Effector memory CD4-positive, alpha-beta T cell (primary cell): ENCODE measurements around the gene NKG7.

ENCODE experiments used
- DNase-seq, 3 donors: peaks; one replicate each; pipeline ENCODE4 v3.0.0-alpha.2; 2020
- H3K27ac ChIP-seq: 2 replicates; pipeline ENCODE4 v1.7.0; 2013; ENCODE audit warnings: mild to moderate bottlenecking, low read length, moderate library complexity; ENCODE audit not compliant: insufficient read depth, poor library complexity, severe bottlenecking
- H3K27me3 ChIP-seq: replicated peaks from 2 replicates; pipeline ENCODE4 v1.7.0; 2013; ENCODE audit warnings: mild to moderate bottlenecking, low read length; ENCODE audit not compliant: insufficient read depth, control insufficient read depth, poor library complexity, severe bottlenecking
- H3K36me3 ChIP-seq: 2 replicates; pipeline ENCODE4 v1.7.0; 2013; ENCODE audit warnings: mild to moderate bottlenecking, low read length, moderate library complexity; ENCODE audit not compliant: control insufficient read depth, insufficient read depth
- H3K4me1 ChIP-seq: 2 replicates; pipeline ENCODE4 v1.7.0; 2013; ENCODE audit warnings: low read length, mild to moderate bottlenecking; ENCODE audit not compliant: control insufficient read depth, insufficient read depth, poor library complexity, severe bottlenecking
- H3K4me3 ChIP-seq: 2 replicates; pipeline ENCODE4 v1.7.0; 2013; ENCODE audit warnings: low read length, low read depth, mild to moderate bottlenecking; ENCODE audit not compliant: insufficient read depth, poor library complexity, severe bottlenecking
- H3K9me3 ChIP-seq: 2 replicates; pipeline ENCODE4 v1.7.0; 2013; ENCODE audit warnings: mild to moderate bottlenecking, low read length, moderate library complexity; ENCODE audit not compliant: control insufficient read depth

NKG7 gene

GRCh38 chr19:51326216-51327065, 46.0 kb downstream of the NKG7 start:
- no peak for DNase-seq
- Histone ChIP-seq H3K27me3 (peaks cover 32% of the 10 kb centered on the region), H3K27ac (no peak overlapping the region), H3K4me3 (no peak overlapping the region), H3K4me1 (peaks cover 5% of the 10 kb centered on the region), H3K9me3 (no peaks in the 10 kb centered on the region), H3K36me3 (no peaks in the 10 kb centered on the region)

- no peaks in the 10 kb centered on the region for H3K36me3 ChIP-seq
- DNase-seq, result no peak
- H3K9me3 ChIP-seq, result no peaks in the 10 kb centered on the region
- H3K4me1 ChIP-seq, result peaks cover 5% of the 10 kb centered on the region
- H3K4me3 ChIP-seq, result no peak overlapping the region
- no peak overlapping the region for H3K27ac ChIP-seq
- H3K27me3 ChIP-seq, result peaks cover 32% of the 10 kb centered on the region
Measured at GRCh38 chr19:51325161-51325976, 47.1 kb downstream of the NKG7 start.

- peaks cover 5% of the 10 kb centered on the region for H3K4me1 ChIP-seq
- no peaks in the 10 kb centered on the region for H3K36me3 ChIP-seq
- peaks cover 32% of the 10 kb centered on the region for H3K27me3 ChIP-seq
- no peak for DNase-seq
- H3K27ac ChIP-seq, result no peak overlapping the region
- H3K9me3 ChIP-seq, result no peaks in the 10 kb centered on the region
- H3K4me3 ChIP-seq, result no peak overlapping the region
Measured at GRCh38 chr19:51324167-51324481, 48.3 kb downstream of the NKG7 start.

GRCh38 chr19:51323481-51324166, 48.8 kb downstream of the NKG7 start:
- no peak for DNase-seq

GRCh38 chr19:51321799-51322198, 50.7 kb downstream of the NKG7 start:
- Histone ChIP-seq H3K4me3 (no peak overlapping the region), H3K36me3 (no peaks in the 10 kb centered on the region), H3K27me3 (peaks cover 11% of the 10 kb centered on the region)

More at GRCh38 chr19:51323481-51324166, 48.8 kb downstream of the NKG7 start:
- no peaks in the 10 kb centered on the region for H3K36me3 ChIP-seq
- H3K4me3 ChIP-seq, result no peak overlapping the region
- H3K4me1 ChIP-seq, result peaks cover 5% of the 10 kb centered on the region
- peaks cover 29% of the 10 kb centered on the region for H3K27me3 ChIP-seq
- H3K27ac ChIP-seq, result no peak overlapping the region
- H3K9me3 ChIP-seq, result no peaks in the 10 kb centered on the region

More at GRCh38 chr19:51321799-51322198, 50.7 kb downstream of the NKG7 start:
- Histone ChIP-seq H3K9me3 (no peaks in the 10 kb centered on the region), H3K4me1 (no peaks in the 10 kb centered on the region), H3K27ac (no peak overlapping the region)
- no peak for DNase-seq
